COR-L47 (cell line): ENCODE data around the gene EPHA7.

Experiments
- DNase-seq: peaks from one replicate; lab custom pipeline; 2025; lab: John Stamatoyannopoulos, UW

Gene EPHA7

GRCh38 chr6:93393554-93394074 lies 25.7 kb downstream of the EPHA7 start:
- no peak for DNase-seq

- DNase-seq: no peak
Observed at GRCh38 chr6:93392797-93393196, 26.6 kb downstream of the EPHA7 start.

DNA sequence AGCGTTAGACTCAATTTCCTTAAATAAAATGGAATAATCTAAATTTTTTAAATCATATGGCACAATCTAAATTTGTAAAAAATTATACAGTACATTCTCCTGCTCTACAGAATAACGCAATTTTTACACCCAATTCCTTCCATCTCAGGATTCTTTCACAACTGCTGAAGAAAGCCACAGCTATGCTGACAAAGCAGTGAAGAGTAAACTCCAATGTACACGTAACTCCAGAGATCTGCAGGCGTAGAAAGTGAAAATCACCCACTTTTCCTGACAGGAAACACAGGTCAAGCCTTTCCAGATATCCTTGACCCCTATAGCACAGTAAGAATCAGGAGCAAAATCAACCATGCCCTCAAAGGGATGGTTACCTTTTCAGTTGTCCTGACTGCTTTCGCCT lies 27.4 kb downstream of the EPHA7 start:
- DNase-seq: no peak

DNA sequence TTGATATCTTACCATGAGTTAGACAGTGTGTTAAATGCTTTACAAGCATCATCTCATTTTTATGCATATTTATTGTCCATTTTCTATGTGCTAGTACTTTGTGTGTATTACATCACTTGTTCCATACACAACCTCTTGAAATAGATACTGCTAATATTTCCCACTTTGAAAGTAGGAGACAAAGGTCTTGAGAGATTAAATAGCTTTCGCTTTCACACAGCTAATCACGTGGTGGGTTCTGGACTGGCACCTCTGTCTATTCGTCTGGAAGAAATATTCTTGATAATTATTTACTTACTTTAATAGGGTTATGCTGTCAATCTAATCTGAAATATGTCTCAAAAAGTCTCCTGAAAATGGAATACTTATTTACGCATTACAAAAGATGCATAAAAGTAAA lies 30.2 kb downstream of the EPHA7 start:
- DNase-seq: no peak

- no peak for DNase-seq
Observed at GRCh38 chr6:93388070-93388469, 31.3 kb downstream of the EPHA7 start.

DNA sequence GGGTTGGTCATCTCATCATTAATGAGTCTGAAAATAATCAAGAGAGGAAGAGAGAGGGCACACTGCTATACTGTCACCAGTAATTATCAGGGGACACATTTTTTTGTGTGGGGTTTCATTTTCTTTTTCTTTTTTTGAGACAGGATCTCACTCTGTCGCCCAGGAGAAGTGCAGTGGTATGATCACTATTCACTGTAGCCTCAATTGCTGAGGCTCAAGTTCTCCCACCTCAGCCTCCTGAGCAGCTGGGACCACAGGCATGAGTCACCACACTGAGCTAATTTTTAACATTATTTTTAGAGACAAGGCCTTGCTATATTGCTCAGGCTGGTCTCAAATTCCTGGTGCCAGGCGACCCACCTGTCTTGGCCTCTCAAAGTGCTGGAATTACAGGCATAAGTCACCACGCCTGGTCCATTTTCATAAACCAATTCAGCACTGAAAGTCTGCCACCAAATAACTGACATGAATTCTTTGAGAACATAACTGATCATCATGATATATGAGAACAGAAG lies 43.3 kb downstream of the EPHA7 start:
- no peak for DNase-seq

DNA sequence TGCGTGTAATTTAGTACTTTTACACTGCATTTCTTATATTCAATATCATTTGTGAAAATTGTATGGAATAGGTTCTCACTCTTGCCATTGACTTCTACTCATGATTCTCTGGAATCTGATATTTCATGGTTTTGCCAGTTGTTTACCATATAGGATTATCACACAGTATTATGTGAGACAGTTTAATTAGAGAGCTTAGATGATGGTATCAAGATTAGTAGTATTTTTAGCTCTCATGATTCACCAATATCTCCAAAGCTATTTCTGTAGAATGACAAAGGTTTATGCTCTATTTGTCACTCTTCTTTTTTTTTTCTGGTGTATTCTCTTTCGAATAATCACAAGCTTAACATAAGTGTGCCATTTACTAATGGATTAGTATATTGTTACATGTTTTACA lies 45.9 kb downstream of the EPHA7 start:
- no peak for DNase-seq

GRCh38 chr6:93371756-93372155 lies 47.6 kb downstream of the EPHA7 start:
- DNase-seq: no peak

- no peak for DNase-seq
Observed at GRCh38 chr6:93369586-93370134, 49.7 kb downstream of the EPHA7 start.

GRCh38 chr6:93366506-93366905 lies 52.9 kb downstream of the EPHA7 start:
- DNase-seq: no peak

DNA sequence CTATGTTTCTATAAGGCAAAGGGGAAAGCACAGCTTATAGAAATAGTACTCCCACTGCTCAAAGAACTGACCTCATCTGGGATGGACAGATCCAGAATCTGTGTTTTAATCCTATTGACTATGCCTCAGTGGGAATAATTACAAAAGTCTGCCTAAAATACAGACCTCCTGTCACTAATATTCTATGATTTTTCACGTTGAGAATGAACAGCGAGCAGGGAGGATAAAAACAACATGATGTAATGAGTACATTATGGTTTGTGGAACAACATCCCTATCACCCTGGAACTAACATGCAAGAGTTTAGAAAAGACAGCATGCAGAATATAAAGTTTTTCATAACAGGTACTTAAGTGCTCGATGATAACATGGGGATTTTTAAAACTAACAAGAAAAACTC lies 53.9 kb downstream of the EPHA7 start:
- no peak for DNase-seq

- no peak for DNase-seq
Observed at GRCh38 chr6:93358435-93358834, 60.9 kb downstream of the EPHA7 start.

- no peak for DNase-seq
Observed at GRCh38 chr6:93352604-93353003, 66.8 kb downstream of the EPHA7 start.

DNA sequence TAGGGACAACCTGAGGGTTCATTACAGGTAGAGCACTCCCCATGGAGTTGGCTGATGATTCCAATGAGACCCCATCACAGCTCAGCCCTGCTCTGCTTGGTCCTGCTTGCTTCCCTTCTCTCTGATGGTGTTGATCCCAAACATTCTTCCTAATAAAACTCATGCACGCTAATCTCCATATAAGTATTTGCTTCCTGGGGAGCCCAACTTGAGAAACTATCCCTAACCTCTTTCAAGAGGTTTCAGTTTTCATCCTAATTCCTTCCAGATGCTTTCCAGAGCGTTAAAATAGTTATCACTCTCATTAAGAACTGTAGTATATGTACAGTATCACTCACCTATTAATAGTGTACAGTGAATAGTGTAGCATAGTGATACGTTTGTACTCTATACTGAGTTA lies 68.1 kb downstream of the EPHA7 start:
- DNase-seq: no peak

GRCh38 chr6:93350774-93351173 lies 68.6 kb downstream of the EPHA7 start:
- no peak for DNase-seq

- DNase-seq: no peak
Observed at GRCh38 chr6:93344333-93344835, 75.0 kb downstream of the EPHA7 start.

DNA sequence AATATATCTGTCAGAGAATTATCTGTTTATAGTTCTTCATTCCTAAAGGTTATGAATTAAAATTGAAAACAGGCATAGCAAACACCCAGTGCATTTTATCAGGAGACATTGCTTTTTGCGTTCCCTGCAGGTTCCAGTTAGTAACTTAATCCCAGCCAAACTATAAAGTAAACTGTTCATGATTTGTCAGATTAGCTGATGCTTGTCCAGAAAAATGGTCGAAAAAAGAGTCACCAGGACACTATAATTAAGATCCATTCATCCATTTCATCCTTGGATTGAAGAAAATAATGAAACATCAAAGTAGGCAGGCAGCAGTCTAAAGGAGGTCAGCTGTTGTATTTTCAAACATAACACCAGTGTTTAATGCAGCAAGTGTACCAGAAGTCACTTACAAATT lies 75.9 kb downstream of the EPHA7 start:
- DNase-seq: peak; percentile 44

DNA sequence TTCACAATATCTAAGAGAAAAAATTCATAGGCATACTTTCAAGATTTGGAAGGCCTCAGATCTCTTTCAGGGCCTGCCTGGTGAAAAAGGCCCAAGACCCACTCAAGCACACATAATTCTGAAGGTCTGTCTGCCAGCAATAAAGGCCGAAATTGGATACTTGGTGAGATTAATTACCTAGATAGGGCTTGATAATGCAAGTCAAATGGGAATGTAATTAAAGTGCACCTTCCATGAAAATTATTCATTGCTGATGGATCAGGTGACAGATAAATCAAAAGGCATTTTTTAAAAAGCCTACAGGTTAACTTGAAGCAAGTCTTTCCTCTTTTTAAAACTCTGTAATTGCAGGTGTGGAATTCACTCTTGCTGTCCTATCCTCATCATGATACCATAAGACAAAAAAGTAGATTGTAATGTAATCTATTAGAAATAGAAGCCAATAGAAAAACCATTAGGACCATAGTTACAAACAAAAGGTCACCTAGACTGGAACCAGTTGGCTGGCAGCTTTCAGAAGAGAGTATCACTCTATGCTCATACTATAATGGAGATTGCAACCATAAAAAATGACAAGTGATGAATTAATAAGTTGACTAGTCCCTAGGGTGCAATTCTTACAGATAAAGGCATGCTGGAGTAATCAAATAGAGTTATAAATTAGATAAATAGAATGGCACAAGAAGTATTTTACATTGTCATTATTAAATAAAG lies 77.3 kb downstream of the EPHA7 start:
- DNase-seq: peak; percentile 48

DNA sequence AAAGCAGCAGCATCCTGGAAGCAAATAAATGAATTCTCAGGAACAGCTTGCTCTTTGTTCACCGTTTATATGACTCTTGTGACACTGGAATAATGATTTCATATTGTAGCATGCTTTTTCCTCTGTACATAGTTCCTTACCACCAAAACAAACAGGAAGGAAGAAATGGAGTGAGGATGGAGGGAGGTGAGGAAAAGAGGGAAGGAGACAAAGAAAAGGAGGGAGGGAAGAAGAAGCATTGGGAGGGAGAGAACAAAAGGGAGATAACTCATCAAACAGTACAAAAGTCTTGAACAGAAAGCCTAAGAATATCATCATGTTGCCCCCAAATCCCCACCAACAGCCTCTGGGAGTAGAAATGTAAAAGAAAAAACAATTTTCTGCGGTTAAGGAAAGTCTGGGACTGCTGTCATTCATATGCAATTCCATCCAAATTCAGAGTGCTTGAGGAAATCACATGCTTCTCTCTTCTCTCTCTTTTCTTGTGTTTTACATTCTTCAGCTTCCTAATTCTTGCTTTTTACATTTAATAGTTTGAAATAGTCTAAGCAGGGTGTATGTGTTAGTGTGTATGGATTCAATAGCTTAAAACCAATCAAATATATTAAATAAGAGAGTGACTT lies 81.5 kb downstream of the EPHA7 start:
- DNase-seq: no peak

- DNase-seq: no peak
Observed at GRCh38 chr6:93337014-93337413, 82.3 kb downstream of the EPHA7 start.

GRCh38 chr6:93329301-93330000 lies 89.9 kb downstream of the EPHA7 start:
- no peak for DNase-seq

GRCh38 chr6:93327857-93328256 lies 91.5 kb downstream of the EPHA7 start:
- DNase-seq: no peak
